DND-41 (cell line): Measurements from ENCODE around the gene ZMYND12.
"Not testable (repeated sequence)": the region's sequence is repeated elsewhere in the genome, so short reads cannot be mapped to it uniquely, and the experiment has no call there.

Experiments
- ATAC-seq: fragments of 200-7000 bp; cut with Tn5 transposase; 3 replicates; pipeline ENCODE4 v1.9.1; 2021; ENCODE audit warnings: low read depth; ENCODE audit not compliant: insufficient read depth
- DNase-seq: peaks from one replicate; pipeline ENCODE4 v3.0.0-alpha.2; 2020
- H2AFZ ChIP-seq: 2 replicates; pipeline ENCODE4 v1.6.0; 2012; ENCODE audit warnings: low read depth, low read length
- H3K27ac ChIP-seq: 2 replicates; pipeline ENCODE4 v1.5.1; 2012; ENCODE audit warnings: low read length, inconsistent platforms
- H3K27me3 ChIP-seq: fragments of 200-600 bp; sonication (generic); 2 replicates; pipeline ENCODE4 v1.6.0; 2012; ENCODE audit warnings: low read length, mild to moderate bottlenecking, inconsistent platforms; ENCODE audit not compliant: insufficient read depth, poor library complexity
- H3K36me3 ChIP-seq: 2 replicates; pipeline ENCODE4 v1.5.1; 2012; ENCODE audit warnings: low read length, inconsistent platforms; ENCODE audit not compliant: insufficient read depth
- H3K4me1 ChIP-seq: 2 replicates; pipeline ENCODE4 v1.5.1; 2012; ENCODE audit warnings: mild to moderate bottlenecking, low read length; ENCODE audit not compliant: insufficient read depth
- H3K4me2 ChIP-seq: 2 replicates; pipeline ENCODE4 v1.6.0; 2012; ENCODE audit warnings: mild to moderate bottlenecking, moderate library complexity, low read length, inconsistent platforms; ENCODE audit not compliant: insufficient read depth
- H3K4me3 ChIP-seq, 2 experiments: fragments of 200-600 bp in 1 of 2; shearing (Covaris generic) in 1 of 2; 2 replicates each; pipeline ENCODE4 v1.5.1; 2012 to 2016; ENCODE audit warnings: inconsistent platforms in 2 of 2, low read length in 2 of 2, mild to moderate bottlenecking in 2 of 2, low read depth in 1 of 2, moderate library complexity in 1 of 2
- H3K79me2 ChIP-seq: 2 replicates; pipeline ENCODE4 v1.6.0; 2012; ENCODE audit warnings: low read length, inconsistent platforms; ENCODE audit not compliant: insufficient read depth
- H3K9ac ChIP-seq: 2 replicates; pipeline ENCODE4 v1.6.0; 2012; ENCODE audit warnings: low read depth, mild to moderate bottlenecking, inconsistent platforms, low read length, moderate library complexity
- H3K9me3 ChIP-seq: 2 replicates; pipeline ENCODE4 v1.5.1; 2012; ENCODE audit warnings: low read length, moderate library complexity, mild to moderate bottlenecking, inconsistent platforms; ENCODE audit not compliant: insufficient read depth, severe bottlenecking
- H4K20me1 ChIP-seq: 2 replicates; pipeline ENCODE4 v1.6.0; 2012; ENCODE audit warnings: low read length; ENCODE audit not compliant: insufficient read depth
- EZH2 ChIP-seq: IDR thresholded peaks from 3 replicates; pipeline ENCODE4 v1.6.1; 2012; ENCODE audit warnings: borderline replicate concordance, low read depth, mild to moderate bottlenecking, moderate library complexity, low read length, inconsistent platforms; ENCODE audit not compliant: severe bottlenecking
- TF ChIP-seq, protein P1 (sequence below): IDR thresholded peaks from 2 replicates; pipeline ENCODE4 v1.5.1; 2012; ENCODE audit warnings: borderline replicate concordance, low read length, moderate library complexity, mild to moderate bottlenecking; ENCODE audit not compliant: poor library complexity, severe bottlenecking; ENCODE audit errors: extremely low read depth

The ZMYND12 gene

DNA sequence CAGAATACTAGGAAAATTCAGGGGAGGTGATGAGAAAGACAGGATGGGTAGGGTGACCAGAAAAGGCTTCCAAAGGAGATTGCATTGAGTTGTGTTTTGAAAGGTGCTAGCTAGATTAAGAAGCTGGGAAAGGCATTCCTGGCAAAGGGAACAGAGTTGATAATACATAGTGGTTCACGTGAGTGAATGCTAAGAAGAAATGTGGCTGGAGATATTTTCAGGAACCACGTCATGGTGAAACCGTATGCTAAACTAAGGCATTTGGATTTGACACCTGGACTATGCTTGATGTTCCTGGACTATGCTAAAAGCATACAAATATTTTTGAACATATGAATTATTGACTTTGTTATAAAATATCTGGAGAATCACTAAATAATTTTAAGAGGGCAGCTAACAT, 22.0 kb upstream of the ZMYND12 start:
- ATAC-seq (no peak), DNase-seq (no peak)
- Histone ChIP-seq H3K4me1 (no peaks in the 10 kb centered on the region), H4K20me1 (no peaks in the 10 kb centered on the region), H3K9ac (no peak overlapping the region), H3K27ac (no peak overlapping the region), H3K79me2 (no peaks in the 10 kb centered on the region), H3K36me3 (no peaks in the 10 kb centered on the region), H3K4me2 (no peak overlapping the region), H3K9me3 (no peaks in the 10 kb centered on the region), H3K27me3 (no peaks in the 10 kb centered on the region), H3K4me3 (no peak overlapping the region), H2AFZ (no peak overlapping the region)
- no peak for TF ChIP-seq EZH2
- TF ChIP-seq, protein P1, sequence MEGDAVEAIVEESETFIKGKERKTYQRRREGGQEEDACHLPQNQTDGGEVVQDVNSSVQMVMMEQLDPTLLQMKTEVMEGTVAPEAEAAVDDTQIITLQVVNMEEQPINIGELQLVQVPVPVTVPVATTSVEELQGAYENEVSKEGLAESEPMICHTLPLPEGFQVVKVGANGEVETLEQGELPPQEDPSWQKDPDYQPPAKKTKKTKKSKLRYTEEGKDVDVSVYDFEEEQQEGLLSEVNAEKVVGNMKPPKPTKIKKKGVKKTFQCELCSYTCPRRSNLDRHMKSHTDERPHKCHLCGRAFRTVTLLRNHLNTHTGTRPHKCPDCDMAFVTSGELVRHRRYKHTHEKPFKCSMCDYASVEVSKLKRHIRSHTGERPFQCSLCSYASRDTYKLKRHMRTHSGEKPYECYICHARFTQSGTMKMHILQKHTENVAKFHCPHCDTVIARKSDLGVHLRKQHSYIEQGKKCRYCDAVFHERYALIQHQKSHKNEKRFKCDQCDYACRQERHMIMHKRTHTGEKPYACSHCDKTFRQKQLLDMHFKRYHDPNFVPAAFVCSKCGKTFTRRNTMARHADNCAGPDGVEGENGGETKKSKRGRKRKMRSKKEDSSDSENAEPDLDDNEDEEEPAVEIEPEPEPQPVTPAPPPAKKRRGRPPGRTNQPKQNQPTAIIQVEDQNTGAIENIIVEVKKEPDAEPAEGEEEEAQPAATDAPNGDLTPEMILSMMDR: no peak

DNA sequence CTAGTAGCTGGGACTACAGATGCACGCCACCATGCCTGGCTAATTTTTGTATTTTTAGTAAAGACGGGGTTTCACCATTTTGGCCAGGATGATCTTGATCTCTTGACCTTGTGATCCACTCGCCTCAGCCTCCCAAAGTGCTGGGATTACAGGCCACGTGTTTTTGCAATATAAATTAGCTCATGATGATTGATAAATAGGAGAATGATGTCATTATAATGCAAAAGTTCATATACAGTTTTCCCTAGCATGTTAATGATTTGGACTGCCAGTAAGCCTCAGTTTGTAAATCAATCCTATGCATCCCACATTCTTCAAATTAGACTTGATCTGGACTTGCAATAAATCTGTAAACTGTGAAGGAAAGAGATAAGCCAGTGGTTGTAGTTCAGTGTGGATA, 21.5 kb upstream of the ZMYND12 start:
- not testable (repeated sequence) for H4K20me1 ChIP-seq, H3K4me2 ChIP-seq, H3K9me3 ChIP-seq, H3K79me2 ChIP-seq, DNase-seq, H3K27me3 ChIP-seq, H3K27ac ChIP-seq, H3K36me3 ChIP-seq, ATAC-seq, H3K4me1 ChIP-seq, H3K9ac ChIP-seq, H2AFZ ChIP-seq, H3K4me3 ChIP-seq

DNA sequence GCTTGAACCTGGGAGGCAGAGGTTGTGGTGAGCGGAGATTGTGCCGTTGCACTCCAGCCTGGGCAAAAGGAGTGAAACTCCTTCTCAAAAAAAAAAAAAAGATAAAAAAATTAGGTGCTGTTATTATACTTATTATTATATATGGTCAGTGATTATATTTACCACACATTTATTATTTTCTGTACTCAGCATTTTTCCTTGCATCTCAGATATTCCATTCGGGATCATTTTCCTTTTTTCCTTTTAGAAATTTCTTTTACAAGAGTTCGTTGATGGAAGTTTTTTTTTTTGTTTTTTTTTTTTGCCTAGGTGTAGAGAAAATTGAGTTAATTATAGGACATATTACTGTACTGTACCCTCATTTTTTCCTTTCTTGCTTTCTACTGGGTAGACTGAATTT, 20.8 kb upstream of the ZMYND12 start:
- H3K4me2 ChIP-seq: no peak overlapping the region
- H3K9me3 ChIP-seq: no peaks in the 10 kb centered on the region
- no peaks in the 10 kb centered on the region for H4K20me1 ChIP-seq
- no peak for TF ChIP-seq EZH2
- TF ChIP-seq, protein P1: no peak
- no peak for ATAC-seq
- no peaks in the 10 kb centered on the region for H3K27me3 ChIP-seq
- no peaks in the 10 kb centered on the region for H3K79me2 ChIP-seq
- DNase-seq: no peak
- H3K36me3 ChIP-seq: no peaks in the 10 kb centered on the region
- no peaks in the 10 kb centered on the region for H3K4me1 ChIP-seq
- H3K9ac ChIP-seq: no peak overlapping the region
- H2AFZ ChIP-seq: no peak overlapping the region
- H3K27ac ChIP-seq: no peak overlapping the region
- no peak overlapping the region for H3K4me3 ChIP-seq

DNA sequence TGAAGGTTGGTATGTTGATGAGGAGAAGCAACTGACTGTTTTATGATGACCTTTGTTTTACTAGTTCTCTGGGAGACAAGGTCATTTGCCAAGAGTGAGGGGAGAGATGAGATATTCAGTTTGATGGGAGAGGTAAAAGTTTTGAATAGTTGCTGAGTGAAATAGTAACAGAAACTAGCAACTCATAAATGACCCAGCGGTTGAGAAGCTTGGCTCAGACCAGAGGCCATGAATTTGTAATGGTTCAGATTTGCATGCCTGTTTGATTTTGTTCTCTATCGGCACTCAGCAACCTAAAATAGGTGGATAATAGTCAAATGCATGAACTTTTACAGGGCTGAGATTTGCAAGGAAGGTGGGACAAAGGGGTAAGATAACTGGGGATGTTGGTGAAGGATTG, 13.9 kb upstream of the ZMYND12 start:
- no peak overlapping the region for H3K27ac ChIP-seq
- H3K4me1 ChIP-seq: no peaks in the 10 kb centered on the region
- no peaks in the 10 kb centered on the region for H3K36me3 ChIP-seq
- H3K4me2 ChIP-seq: no peak overlapping the region
- no peak overlapping the region for H2AFZ ChIP-seq
- H3K79me2 ChIP-seq: no peaks in the 10 kb centered on the region
- DNase-seq (no peak), ATAC-seq (no peak)
- H4K20me1 ChIP-seq: no peaks in the 10 kb centered on the region
- H3K9ac ChIP-seq: no peak overlapping the region
- TF ChIP-seq, protein P1: no peak
- no peak for TF ChIP-seq EZH2
- no peaks in the 10 kb centered on the region for H3K27me3 ChIP-seq
- no peak overlapping the region for H3K4me3 ChIP-seq
- no peaks in the 10 kb centered on the region for H3K9me3 ChIP-seq
